Activated CD8-positive, alpha-beta memory T cell treated with anti-CD3 and anti-CD28 coated beads, Interleukin-2, amount 10 ng/mL, durations not matched to agents 7 days and 5 days (primary cell): Measurements from ENCODE around the gene HERC4. TPM values are rescaled to one million over a fixed set of nuclear protein-coding genes. Genes with fewer than 3 reads are reported as not detected.
"Not testable (repeated sequence)": the region's sequence is repeated elsewhere in the genome, so short reads cannot be mapped to it uniquely, and the experiment has no call there.

Experiments
- ATAC-seq: fragments of 150-1000 bp; cut with Tn5 transposase; one replicate; pipeline ENCODE4 v1.10.0; 2021; ENCODE audit warnings: moderate library complexity
- CTCF ChIA-PET: fragments of 350-600 bp; sonication (Branson Sonifier 250); formaldehyde crosslinking; loops from one replicate; lab custom pipeline; 2021; ENCODE audit warnings: antibody characterized with exemption; lab: Charles Lee
- DNase-seq: peaks from one replicate; pipeline ENCODE4 v3.0.0-alpha.2; 2020
- H3K27ac Mint-ChIP-seq: one replicate; pipeline ENCODE4 v1.8.0; 2021; ENCODE audit warnings: mild to moderate bottlenecking, mixed read lengths
- H3K27me3 Mint-ChIP-seq: one replicate; pipeline ENCODE4 v1.8.0; 2021; ENCODE audit warnings: mixed read lengths
- H3K36me3 Mint-ChIP-seq: one replicate; pipeline ENCODE4 v1.8.0; 2021; ENCODE audit warnings: mild to moderate bottlenecking, mixed read lengths
- H3K4me1 Mint-ChIP-seq: one replicate; pipeline ENCODE4 v1.8.0; 2021; ENCODE audit warnings: mixed read lengths
- H3K4me3 Mint-ChIP-seq: one replicate; pipeline ENCODE4 v1.8.0; 2021; ENCODE audit warnings: mild to moderate bottlenecking, moderate library complexity, mixed read lengths
- H3K9me3 Mint-ChIP-seq: one replicate; pipeline ENCODE4 v1.8.0; 2022; ENCODE audit warnings: low read depth, mixed read lengths
- total RNA-seq, 2 experiments: library from RNA; stranded (reverse); gene quantifications; one replicate each; pipeline ENCODE4 v1.2.3, GENCODE V29; 2021

HERC4 gene
- total RNA-seq, 2 experiments from 2014 or later = 56.5 to 59.1 TPM

DNA sequence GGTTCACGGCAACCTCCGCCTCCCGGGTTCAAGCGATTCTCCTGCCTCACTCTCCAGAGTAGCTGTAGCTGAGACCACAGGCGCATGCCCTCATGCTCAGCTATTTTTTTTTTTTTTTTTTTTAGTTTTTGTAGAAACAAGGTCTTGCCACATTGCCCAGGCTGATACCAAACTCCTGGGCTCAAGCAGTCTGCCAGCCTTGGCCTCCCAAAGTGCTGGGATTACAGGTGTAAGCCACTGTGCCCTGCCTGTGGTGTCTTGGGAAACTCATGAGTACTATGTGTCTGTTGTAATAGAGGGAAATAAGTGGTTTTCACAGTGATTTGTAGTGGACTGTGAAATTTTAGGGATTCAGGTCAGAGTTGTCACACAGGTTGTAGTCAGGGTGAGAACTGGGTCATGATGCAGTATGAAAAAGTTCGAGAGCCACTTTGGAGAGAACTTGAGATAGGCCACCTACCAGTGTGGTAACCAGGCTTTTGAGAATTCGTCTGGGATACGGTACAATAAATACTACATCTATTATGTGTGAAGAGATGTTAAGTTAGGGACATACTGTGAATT lies 160.2 kb downstream of the HERC4 start:
- DNase-seq (no peak), ATAC-seq (no peak)
- Mint-ChIP-seq H3K36me3 (peaks cover 49% of the 10 kb centered on the region), H3K27ac (no peak overlapping the region), H3K27me3 (no peaks in the 10 kb centered on the region), H3K4me1 (peaks cover 16% of the 10 kb centered on the region), H3K9me3 (no peaks in the 10 kb centered on the region), H3K4me3 (no peak overlapping the region)
- CTCF ChIA-PET = interaction anchor here (1.4 kb wide), 2 partner anchors 20 to 40 kb away, joined by 3 to 4 read pairs; no protein-coding TSS in a partner anchor

DNA sequence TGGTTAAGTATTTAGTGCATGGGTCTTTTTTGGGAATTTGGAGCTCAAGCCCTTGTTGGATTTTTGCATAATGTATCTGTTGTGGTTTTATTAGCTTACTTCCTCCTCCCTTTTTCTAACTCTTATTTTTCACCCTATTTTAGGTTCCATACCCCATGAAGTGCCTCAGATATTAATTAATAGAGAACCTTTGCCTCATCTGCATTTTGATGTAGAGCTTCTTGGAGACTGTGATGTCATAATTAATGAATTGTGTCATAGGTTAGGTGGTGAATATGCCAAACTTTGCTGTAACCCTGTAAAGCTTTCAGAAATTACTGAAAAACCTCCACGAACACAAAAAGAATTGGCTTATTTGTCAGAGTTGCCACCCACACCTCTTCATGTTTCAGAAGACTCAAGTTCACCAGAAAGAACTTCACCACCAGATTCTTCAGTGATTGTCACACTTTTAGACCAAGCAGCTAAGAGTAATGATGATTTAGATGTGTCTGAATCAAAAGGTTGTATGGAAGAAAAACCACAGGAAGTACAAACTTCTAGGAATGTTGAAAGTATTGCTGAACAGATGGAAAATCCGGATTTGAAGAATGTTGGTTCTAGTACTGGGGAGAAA lies 162.6 kb downstream of the HERC4 start:
- no peak for ATAC-seq
- no peak overlapping the region for H3K4me3 Mint-ChIP-seq
- H3K27me3 Mint-ChIP-seq = no peaks in the 10 kb centered on the region
- H3K4me1 Mint-ChIP-seq = peaks cover 12% of the 10 kb centered on the region
- DNase-seq = no peak
- H3K36me3 Mint-ChIP-seq = peaks cover 59% of the 10 kb centered on the region
- CTCF ChIA-PET = interaction anchor here (1.5 kb wide), 1 partner anchor 57 kb away, joined by 4 read pairs; no protein-coding TSS in a partner anchor
- H3K27ac Mint-ChIP-seq = no peak overlapping the region
- no peaks in the 10 kb centered on the region for H3K9me3 Mint-ChIP-seq

DNA sequence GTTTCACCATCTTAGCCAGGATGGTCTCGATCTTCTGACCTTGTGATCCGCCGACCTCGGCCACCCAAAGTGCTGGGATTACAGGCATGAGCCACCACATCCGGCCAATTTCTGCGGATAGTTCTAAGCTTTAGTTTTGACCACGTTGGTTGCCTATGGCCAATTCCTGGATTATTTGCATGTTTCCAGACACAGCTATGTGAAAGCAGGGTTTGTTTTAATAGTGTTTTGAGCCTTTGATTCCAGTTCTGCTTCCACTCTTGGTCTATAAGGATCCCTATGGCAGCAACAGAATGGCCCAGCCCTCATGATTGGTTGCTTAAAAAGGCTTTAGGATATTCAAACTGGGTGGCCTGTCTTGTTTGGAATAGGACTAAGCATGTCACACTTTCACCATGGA lies 171.5 kb downstream of the HERC4 start:
- Mint-ChIP-seq H3K4me1 (peaks cover 5% of the 10 kb centered on the region), H3K9me3 (no peaks in the 10 kb centered on the region), H3K27me3 (no peaks in the 10 kb centered on the region), H3K36me3 (peaks cover 65% of the 10 kb centered on the region), H3K4me3 (no peak overlapping the region), H3K27ac (no peak overlapping the region)
- CTCF ChIA-PET = interaction anchor here (2.1 kb wide), 1 partner anchor 12 kb away, joined by 4 read pairs; no protein-coding TSS in a partner anchor
- ATAC-seq (no peak), DNase-seq (no peak)

DNA sequence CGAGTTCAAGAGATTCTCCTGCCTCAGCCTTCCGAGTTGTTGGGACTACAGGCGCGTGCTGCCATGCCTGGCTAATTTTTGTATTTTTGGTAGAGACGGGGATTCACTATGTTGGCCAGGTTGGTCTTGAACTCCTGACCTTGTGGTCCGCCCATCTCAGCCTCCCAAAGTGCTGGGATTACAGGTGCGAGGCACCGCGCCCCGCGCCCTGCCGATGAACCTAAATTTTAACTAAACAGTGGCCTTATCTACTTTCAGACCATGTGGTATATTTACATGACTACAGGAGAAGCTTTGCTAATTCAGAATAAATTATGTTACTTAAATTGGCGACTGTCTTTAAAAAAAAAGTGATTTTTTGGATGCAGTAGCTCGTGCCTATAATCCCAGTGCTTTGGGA lies 181.4 kb downstream of the HERC4 start:
- no peak for DNase-seq
- H3K4me1 Mint-ChIP-seq = peaks cover 18% of the 10 kb centered on the region
- CTCF ChIA-PET = no interaction called here
- no peaks in the 10 kb centered on the region for H3K9me3 Mint-ChIP-seq
- no peak overlapping the region for H3K27ac Mint-ChIP-seq
- ATAC-seq = no peak
- peaks cover 57% of the 10 kb centered on the region for H3K36me3 Mint-ChIP-seq
- H3K4me3 Mint-ChIP-seq = no peak overlapping the region
- no peaks in the 10 kb centered on the region for H3K27me3 Mint-ChIP-seq

DNA sequence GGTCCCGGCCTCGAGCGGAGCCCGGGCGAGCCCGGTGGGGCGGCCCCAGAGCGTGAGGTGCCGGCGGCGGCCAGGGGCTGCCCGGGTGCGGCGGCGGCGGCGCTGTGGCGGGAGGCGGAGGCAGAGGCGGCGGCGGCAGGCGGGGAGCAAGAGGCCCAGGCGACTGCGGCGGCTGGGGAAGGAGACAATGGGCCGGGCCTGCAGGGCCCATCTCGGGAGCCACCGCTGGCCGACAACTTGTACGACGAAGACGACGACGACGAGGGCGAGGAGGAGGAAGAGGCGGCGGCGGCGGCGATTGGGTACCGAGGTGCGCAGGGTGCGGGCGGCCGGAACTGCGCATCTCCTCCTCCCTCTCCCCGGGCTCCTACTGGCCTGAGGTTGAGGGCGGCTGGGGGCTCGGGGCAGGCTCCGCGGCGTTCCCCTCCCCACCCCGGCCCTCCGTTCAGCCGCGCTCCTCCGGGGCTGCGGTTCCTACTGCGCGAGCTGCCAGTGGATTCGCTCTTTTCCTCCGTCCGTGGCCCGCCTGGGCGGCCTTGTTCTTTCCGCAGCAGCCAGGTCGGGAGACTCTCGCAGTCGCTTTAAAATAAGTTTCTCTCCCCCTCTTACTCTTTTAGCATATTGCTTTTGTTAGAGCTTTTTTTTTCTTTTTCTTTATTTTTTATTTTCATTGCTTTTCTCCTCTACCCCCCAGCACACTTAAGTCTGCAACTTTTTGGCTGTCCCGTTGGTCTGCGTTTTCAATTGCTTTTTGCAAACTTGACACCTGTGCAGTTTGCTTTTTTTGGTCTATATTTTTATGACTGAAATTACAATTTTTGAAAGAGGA lies 190.0 kb downstream of the HERC4 start:
- Mint-ChIP-seq H3K27me3 (no peaks in the 10 kb centered on the region), H3K36me3 (peaks cover 27% of the 10 kb centered on the region), H3K4me3 (peak overlapping the region; percentile 94), H3K4me1 (peaks cover 33% of the 10 kb centered on the region), H3K9me3 (no peaks in the 10 kb centered on the region), H3K27ac (peak overlapping the region; percentile 91)
- CTCF ChIA-PET = interaction anchor here (0.7 to 4.3 kb wide), 10 partner anchors 9 to 419 kb away, joined by 3 to 31 read pairs (median 3); no protein-coding TSS in a partner anchor
- DNase-seq (peak; percentile 86), ATAC-seq (peak; percentile 81)

DNA sequence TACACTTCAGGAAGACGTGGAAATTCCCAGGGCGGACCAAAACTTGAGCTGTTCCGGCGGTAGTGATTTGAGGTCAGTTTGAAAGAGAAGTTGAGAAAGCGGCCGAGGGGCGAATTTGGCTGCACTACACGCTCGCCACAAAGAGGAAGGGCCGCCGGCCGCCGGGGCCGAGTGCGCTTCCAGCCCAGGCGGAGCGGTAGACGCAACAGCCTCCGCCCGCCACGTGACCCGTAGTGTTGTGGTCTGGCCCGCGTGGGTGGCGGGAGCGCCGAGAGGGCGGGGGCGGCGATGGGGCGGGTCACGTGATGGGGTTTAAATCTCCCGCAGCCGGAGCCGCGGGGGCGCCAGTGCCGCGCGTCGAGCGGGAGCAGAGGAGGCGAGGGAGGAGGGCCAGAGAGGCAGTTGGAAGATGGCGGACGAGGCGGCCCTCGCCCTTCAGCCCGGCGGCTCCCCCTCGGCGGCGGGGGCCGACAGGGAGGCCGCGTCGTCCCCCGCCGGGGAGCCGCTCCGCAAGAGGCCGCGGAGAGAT lies 190.7 kb downstream of the HERC4 start, which contains the start of gene SIRT1:
SIRT1 (plus strand) TSS at position 344 of the 529 bp plus-strand sequence; CDS start at position 410, 66 bp downstream.
- peak; percentile 93 for DNase-seq
- H3K36me3 Mint-ChIP-seq = peaks cover 22% of the 10 kb centered on the region
- no peaks in the 10 kb centered on the region for H3K9me3 Mint-ChIP-seq
- H3K27ac Mint-ChIP-seq = peak within 1 kb of the TSS; percentile 91
- CTCF ChIA-PET = interaction anchor here (1.0 to 4.3 kb wide), 5 partner anchors 8 to 272 kb away, joined by 3 to 31 read pairs (median 5); no protein-coding TSS in a partner anchor
- peaks cover 30% of the 10 kb centered on the region for H3K4me1 Mint-ChIP-seq
- H3K27me3 Mint-ChIP-seq = no peaks in the 10 kb centered on the region
- peak; percentile 82 for ATAC-seq
- peak within 1 kb of the TSS; percentile 94 for H3K4me3 Mint-ChIP-seq

DNA sequence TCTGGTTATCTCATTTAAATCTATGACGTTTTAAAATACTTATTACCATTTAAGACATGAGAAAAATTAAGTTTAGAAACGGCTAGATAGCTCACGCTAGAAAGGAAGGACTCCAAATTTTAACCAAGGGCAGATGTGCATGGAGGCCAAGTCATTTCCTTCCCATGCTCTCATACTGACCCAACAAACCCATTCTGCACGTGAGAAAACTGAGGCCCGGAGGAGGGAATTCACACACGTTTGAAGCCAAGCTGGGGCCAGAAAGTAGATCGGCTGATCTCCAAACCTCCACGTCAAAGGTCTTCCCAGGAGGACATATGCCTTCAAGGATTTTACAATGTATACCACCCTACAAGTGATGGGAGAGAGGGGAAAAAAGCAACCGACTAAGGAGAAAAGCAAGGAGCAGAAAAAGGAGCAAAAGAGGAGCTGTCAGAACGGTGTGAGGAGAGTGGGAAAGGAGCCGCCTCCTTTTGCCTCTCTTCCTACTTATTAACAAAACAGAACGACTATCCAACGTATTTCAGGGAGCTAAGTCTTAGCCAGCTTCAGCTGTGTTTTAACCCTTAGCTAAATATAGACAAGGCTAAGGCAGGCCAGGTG lies 191.3 kb downstream of the HERC4 start:
- Mint-ChIP-seq H3K4me1 (peaks cover 24% of the 10 kb centered on the region), H3K9me3 (no peaks in the 10 kb centered on the region), H3K27me3 (no peaks in the 10 kb centered on the region), H3K4me3 (peak overlapping the region; percentile 94), H3K27ac (peak overlapping the region; percentile 91), H3K36me3 (peaks cover 16% of the 10 kb centered on the region)
- ATAC-seq = no peak
- DNase-seq = no peak
- CTCF ChIA-PET = interaction anchor here (0.8 to 4.3 kb wide), 6 partner anchors 28 to 329 kb away, joined by 3 to 31 read pairs (median 4); no protein-coding TSS in a partner anchor

DNA sequence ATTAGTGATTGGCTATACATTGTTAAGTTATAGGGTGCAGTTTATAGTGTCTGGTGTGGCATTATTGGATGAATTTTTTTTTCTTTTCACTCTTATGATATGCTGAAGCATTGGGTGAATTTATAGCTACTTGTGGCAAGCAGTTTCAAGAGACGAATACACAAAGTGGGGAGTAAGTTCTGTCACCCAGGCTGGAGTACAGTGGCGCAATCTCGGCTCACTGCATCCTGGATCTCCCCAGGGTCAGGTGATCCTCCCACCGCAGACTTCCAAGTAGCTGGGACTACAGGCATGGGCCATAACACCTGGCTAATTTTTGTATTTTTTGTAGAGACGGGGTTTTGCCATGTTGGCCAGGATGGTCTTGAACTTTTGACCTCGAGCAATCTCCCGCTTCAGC lies 196.9 kb downstream of the HERC4 start:
- Mint-ChIP-seq H3K27ac (no peak overlapping the region), H3K4me3 (no peak overlapping the region), H3K4me1 (no peaks in the 10 kb centered on the region), H3K36me3 (no peaks in the 10 kb centered on the region), H3K27me3 (no peaks in the 10 kb centered on the region), H3K9me3 (no peaks in the 10 kb centered on the region)
- CTCF ChIA-PET = no interaction called here
- DNase-seq (no peak), ATAC-seq (no peak)

DNA sequence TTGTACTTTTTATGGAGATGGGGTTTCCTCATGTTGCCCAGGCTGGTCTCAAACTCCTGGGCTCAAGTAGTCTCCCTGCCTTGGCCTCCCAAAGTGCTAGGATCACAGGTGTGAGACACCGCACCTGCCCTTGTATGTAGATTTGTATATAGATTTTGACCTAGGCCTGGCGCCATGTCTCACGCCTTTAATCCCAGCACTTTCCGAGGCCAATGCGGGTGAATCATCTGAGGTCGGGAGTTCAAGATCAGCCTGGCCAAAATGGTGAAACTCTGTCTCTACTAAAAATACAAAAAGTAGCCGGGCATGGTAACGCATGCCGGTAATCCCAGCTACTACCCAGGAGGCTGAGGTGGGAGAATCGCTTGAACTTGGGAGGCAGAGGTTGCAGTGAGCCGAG lies 197.7 kb downstream of the HERC4 start:
- not testable (repeated sequence) for ATAC-seq, DNase-seq, H3K27me3 Mint-ChIP-seq, H3K36me3 Mint-ChIP-seq, H3K27ac Mint-ChIP-seq, H3K4me1 Mint-ChIP-seq, H3K4me3 Mint-ChIP-seq, H3K9me3 Mint-ChIP-seq
- CTCF ChIA-PET = interaction anchor here (1.6 kb wide), 1 partner anchor 8 kb away, joined by 3 read pairs; no protein-coding TSS in a partner anchor

DNA sequence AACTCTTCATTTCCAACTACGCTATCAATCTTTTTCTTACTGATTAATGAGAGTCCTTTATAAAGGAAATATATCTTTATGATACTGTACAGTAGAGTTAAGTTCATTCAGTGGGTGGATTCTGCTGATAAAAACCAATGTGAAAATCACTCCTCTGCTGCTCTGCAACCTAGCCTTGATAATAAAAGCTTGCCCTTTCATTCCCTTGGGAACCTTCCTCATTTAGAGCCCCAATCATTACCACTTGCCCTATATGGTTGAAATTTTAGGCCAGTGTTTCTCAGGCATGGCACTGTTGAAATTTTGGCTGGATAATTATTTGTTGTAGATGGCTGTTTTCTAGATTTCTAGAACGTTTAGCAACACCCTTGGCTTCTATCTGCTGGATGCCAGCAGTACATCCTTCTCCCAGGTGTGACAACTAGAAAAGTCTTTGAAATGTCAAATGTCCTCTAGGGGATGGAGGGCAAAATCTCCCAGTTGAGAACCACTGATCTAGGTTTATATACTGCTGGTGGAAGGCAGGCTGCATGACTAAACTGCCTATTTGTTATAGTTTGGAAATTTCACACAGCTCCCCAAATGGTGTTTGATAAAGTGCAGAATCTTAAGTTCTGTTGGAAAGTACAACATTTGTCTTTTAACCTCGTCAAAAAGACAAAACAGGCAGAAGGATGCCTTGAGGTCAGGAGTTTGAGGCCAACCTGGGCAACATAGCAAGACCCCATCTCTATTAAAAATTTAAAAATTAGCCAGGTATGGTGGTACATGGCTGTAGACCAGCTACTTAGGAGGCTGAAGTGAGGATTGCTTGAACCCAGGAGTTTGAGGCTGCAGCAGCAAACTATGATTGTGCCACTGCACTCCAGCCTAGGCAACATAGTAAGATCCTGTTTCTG lies 199.5 kb downstream of the HERC4 start:
- ATAC-seq (no peak), DNase-seq (no peak)
- Mint-ChIP-seq H3K27me3 (no peaks in the 10 kb centered on the region), H3K27ac (no peak overlapping the region), H3K4me1 (no peaks in the 10 kb centered on the region), H3K4me3 (no peak overlapping the region), H3K36me3 (no peaks in the 10 kb centered on the region), H3K9me3 (no peaks in the 10 kb centered on the region)
- CTCF ChIA-PET = interaction anchor here (1.5 to 1.6 kb wide), 2 partner anchors 9 to 10 kb away, joined by 3 read pairs; no protein-coding TSS in a partner anchor
